Stimulated activated CD8-positive, alpha-beta memory T cell treated with anti-CD3 and anti-CD28 coated beads, Interleukin-2, amount 100 ng/mL, for 48 hours (primary cell): ENCODE measurements around the gene TSNAXIP1.
A peak's percentile ranks its signal among the peaks of the same experiment; 100 is the strongest.

Experiments used
- DNase-seq, 2 donors: peaks; one replicate each; pipeline ENCODE4 v3.0.0-alpha.2; 2020; ENCODE audit warnings: low read depth in 2 of 2

Gene TSNAXIP1

DNA sequence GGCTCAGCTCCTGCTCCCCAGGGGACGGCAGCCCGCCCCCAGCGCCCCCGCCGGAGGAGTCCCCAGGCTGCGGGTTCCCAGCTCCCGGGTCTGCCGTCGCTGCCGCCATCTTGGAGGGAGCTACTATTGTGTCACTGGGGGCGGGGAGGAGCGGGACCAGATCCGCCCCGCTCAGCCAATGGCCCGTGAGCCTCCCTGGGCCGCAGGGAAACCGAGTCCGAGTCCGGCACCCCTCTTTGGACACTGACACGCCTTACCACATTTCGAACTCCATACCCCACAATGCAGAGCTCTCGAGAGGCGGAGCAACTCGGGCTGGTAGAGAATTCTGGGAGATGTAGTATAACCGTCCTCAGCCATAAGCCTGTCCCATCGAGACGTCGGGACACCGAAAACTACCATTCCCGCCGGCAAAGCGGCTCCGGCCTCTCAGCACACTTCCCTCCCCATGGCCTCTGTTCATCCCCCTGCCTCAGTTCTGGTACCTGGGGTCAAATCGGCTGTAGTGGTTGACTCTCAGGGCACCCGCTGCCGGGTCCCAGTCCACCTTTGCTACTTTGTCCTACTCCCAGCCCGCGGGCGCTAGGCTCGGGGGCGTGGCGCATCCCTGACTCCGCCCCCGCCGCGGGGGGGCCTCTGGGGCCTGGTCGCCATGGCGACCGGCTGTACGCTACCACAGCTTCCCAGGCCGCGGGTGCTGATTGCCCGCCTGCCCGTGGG lies at the start of gene TSNAXIP1, which contains the start of gene RANBP10:
Gene TSNAXIP1, plus strand, starts transcription at position 462 of the 720 bp plus-strand sequence. CDS start 261 bp downstream, outside the sequence.
Gene RANBP10, minus strand, starts transcription at position 133 of the 720 bp plus-strand sequence. Its CDS starts 24 bp downstream, at position 109.
- peak; percentile 91 to 93 for DNase-seq

DNA sequence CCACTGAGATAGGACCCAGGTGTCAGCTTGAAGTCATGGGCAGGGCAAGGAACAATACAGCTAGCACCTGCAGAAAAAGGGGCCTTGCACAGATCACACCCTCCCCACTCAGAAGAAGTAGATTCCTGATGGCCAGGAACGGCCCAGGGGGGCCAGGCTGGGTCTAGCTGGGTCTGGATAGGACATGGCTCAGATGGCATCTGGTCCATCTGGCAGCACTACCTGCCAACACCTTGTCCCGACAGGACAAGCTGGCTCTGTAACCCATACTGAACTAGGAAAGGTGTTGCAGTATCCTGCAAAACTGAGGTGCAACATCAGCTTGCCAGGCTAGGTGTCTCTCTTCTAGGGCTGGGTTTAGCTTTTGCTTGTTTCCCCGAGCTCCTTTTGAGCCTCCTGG lies 48.7 kb upstream of the TSNAXIP1 start:
- DNase-seq, result no peak

GRCh38 chr16:67758966-67759365 lies 47.7 kb upstream of the TSNAXIP1 start:
- no peak for DNase-seq

- DNase-seq, result no peak
These were observed 46.3 kb upstream of the TSNAXIP1 start for GRCh38 chr16:67760206-67760955.

DNA sequence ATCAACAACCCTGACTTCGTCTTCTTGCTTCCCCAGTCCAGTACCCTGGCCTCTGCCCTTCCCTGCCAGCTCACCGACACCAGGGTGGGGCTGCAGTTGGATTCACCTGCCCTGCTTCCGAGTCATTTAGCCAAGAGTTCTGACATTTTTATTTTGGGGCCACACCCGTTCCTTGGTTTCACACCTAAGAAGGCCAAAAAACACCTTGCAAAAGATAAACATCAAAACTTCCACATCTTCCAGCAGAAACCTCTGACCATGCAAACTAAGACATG lies 45.8 kb upstream of the TSNAXIP1 start:
- DNase-seq, result no peak

GRCh38 chr16:67761924-67762323 lies 44.8 kb upstream of the TSNAXIP1 start:
- DNase-seq, result no peak

GRCh38 chr16:67762385-67762784 lies 44.3 kb upstream of the TSNAXIP1 start:
- no peak for DNase-seq

DNA sequence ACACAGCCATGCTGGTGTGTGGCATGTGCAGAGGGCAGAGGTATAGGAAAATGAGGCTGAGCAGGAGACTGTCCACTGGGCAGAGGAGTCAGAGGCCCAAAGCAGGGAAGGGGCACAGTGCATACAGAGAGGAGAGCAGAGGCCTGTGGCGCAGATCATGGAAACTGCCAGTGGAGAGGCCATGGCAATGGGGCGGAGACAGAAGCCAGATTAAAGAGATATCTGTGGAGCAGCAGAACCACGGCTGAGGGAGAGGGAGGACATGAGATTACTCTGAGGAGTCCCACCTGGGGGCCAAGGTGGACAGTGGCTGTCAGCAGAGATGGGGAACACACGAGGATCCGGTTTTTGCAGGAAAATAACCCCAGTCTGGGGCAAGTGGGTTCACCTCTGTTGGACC lies 43.6 kb upstream of the TSNAXIP1 start:
- DNase-seq, result no peak

DNA sequence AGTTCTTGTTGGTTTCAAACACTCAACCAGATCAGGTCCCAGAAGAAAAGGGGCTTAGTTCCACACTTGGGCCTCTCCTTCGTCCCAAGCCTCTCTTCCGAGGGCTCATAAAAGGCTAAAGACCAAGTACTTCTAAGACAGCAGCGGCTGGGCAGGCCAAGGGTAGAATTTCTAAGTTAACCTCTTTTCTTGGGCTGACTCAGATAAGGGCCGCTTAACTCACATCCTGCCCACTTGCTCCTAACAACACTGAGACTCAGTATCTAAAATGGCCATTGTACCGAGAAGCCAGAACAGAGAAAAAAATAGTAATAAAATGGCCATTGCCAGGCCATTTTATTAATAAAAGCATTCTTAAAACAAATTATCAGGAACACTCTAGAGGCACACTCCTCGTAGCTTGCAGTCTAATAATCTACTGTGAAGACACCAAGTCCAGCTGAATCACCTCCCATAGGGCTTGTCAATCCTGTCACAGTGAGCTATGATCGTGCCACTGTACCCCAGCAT lies 42.5 kb upstream of the TSNAXIP1 start:
- DNase-seq, result no peak

GRCh38 chr16:67766291-67766690 lies 40.4 kb upstream of the TSNAXIP1 start:
- no peak for DNase-seq

GRCh38 chr16:67767953-67768352 lies 38.7 kb upstream of the TSNAXIP1 start:
- DNase-seq, result no peak

DNA sequence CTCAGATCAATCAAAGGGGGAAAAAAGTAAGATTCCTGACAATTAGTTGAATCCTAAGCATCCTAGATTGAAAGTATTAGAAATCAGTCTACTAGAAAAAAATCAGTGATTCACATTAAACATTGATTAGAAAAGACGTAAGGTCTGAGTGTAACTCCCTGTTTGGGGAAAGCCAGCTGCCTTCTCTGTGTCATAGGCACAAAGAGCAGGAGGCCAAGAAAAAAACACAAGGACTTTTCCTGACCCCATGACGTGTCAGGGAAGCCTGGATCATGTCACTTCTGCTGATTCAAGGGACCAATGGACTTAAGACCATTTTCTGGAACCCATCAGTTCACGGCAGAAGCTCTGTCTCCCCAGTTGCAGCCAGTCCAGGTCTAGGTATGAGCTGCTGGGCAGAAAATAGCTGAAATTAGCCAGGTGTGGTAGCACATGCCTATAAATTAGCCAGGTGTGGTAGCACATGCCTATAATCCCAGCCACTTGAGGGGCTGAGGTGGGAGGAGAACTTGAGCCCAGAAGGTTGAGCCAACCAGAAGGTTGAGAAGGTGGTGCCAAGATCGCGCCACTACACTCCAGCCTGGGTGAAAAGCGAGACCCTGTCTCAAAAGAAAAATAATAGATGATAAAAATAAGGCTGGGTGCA lies 36.2 kb upstream of the TSNAXIP1 start:
- no peak for DNase-seq

DNA sequence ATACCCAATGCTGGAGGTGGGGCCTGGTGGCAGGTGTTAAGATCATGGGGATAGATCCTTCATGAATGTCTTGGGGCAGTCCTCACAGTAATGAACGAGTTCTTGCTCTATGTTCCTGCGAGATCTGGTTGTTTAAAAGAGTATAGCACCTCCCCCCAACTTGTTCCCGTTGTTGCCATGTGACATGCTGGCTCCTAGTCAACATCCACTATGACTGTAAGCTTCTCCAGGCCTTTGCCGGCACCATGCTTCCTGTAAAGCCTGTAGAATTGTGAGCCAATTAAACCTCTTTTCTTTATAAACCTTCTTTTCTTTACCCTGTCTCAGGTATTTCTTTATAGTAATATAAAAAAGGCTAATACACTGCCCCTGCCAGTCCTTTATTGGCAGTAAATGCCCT lies 33.6 kb upstream of the TSNAXIP1 start:
- no peak for DNase-seq

DNA sequence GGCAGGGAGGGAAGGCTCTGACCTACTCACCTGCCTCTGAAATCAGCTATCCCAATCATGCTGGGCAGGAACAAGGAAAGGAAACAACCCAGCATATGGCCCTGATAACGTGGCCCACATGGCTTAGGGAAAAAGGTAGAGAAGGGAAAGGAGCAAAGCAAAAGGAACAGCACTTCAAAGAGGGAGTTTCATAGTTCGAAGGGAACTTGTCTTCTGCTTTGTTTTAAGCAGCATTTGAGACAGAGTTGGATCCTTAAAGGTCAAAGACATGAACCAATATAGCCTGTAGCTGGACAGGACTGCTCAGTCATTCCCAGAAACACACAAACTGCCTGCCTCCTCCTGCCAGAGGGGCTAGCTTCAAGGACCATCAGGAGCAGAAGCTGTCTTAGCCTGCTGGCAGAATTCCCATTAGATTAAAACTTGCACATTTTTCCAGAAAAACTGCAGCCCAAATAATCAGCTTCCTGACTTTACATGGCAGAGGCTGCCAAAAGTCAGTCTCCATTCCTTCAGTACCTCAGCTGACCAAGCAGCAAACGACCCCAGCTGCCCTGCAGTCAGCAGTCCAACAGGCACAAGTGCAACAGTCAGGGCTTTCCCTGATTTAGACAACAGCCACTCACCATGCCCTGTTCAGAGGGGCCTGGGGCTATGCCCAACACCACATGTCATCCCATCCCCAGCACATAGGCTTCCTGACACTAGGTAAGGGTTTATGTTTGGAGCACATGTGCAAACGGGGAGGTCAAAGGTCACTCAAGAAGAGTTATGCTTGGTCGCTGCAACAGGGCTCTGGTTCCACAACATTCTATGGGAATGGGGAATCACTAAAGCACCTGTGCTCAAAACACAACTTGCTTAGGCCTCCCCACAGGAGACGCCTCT lies 32.9 kb upstream of the TSNAXIP1 start:
- DNase-seq, result no peak

GRCh38 chr16:67774457-67774853 lies 32.2 kb upstream of the TSNAXIP1 start:
- no peak for DNase-seq

- no peak for DNase-seq
These were observed 31.4 kb upstream of the TSNAXIP1 start for GRCh38 chr16:67775273-67775672.

GRCh38 chr16:67779256-67780014 lies 27.3 kb upstream of the TSNAXIP1 start:
- no peak for DNase-seq

GRCh38 chr16:67780847-67781564 lies 25.7 kb upstream of the TSNAXIP1 start:
- no peak for DNase-seq

DNA sequence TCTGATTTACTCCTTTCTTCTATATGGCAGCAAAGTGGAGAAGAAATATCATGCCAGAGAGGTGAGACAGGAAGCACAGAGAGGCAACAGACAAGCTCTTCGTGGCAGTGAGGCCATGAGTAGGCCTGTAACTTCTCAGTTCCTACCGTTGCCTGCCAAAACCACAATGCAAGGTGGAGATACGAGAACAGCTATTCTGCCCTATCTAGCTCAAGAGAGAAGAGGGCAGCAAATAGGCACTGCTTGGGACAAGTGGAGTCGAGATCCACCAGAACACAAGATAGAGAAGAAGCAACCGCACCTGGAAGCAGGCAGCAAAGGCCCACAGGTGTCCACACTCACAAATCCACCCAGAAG lies 25.1 kb upstream of the TSNAXIP1 start:
- DNase-seq, result no peak
